H9 (cell line): ENCODE results near the gene TFAP2D. TPM values are rescaled to one million over a fixed set of nuclear protein-coding genes. Genes with fewer than 3 reads are reported as not detected.

Experiments
- DNase-seq: peaks from one replicate; pipeline ENCODE4 v3.0.0-alpha.2; 2017
- H2AFZ ChIP-seq: one replicate; pipeline ENCODE4 v1.6.1; 2013; ENCODE audit warnings: mild to moderate bottlenecking, low read length, control low read depth, moderate library complexity
- H2AK5ac ChIP-seq: 2 replicates; pipeline ENCODE4 v1.6.1; 2013; ENCODE audit warnings: low read length, control low read depth, mixed read lengths; ENCODE audit not compliant: insufficient read length
- H2BK120ac ChIP-seq: one replicate; pipeline ENCODE4 v1.6.1; 2013; ENCODE audit warnings: low read depth, mild to moderate bottlenecking, low read length, control low read depth, inconsistent platforms; ENCODE audit not compliant: poor library complexity, severe bottlenecking
- H2BK12ac ChIP-seq: 2 replicates; pipeline ENCODE4 v1.6.1; 2013; ENCODE audit warnings: low read length, control low read depth, mixed read lengths, low read depth; ENCODE audit not compliant: insufficient read length
- H2BK15ac ChIP-seq: 2 replicates; pipeline ENCODE4 v1.6.1; 2013; ENCODE audit warnings: low read depth, low read length, control low read depth
- H2BK20ac ChIP-seq: one replicate; pipeline ENCODE4 v1.6.1; 2013; ENCODE audit warnings: low read depth, mild to moderate bottlenecking, low read length, control low read depth, inconsistent platforms; ENCODE audit not compliant: poor library complexity, severe bottlenecking
- H2BK5ac ChIP-seq: 2 replicates; pipeline ENCODE4 v1.6.1; 2013; ENCODE audit warnings: low read length, control low read depth, mixed read lengths; ENCODE audit not compliant: insufficient read length
- H3K14ac ChIP-seq: 2 replicates; pipeline ENCODE4 v1.6.1; 2013; ENCODE audit warnings: low read length, control low read depth; ENCODE audit not compliant: insufficient read depth
- H3K18ac ChIP-seq: 2 replicates; pipeline ENCODE4 v1.6.1; 2013; ENCODE audit warnings: low read depth, mild to moderate bottlenecking, mixed read lengths, low read length, control low read depth; ENCODE audit not compliant: insufficient read length
- H3K23ac ChIP-seq: 2 replicates; pipeline ENCODE4 v1.6.1; 2013; ENCODE audit warnings: low read length, control low read depth, mixed read lengths, low read depth; ENCODE audit not compliant: insufficient read length
- H3K23me2 ChIP-seq: 2 replicates; pipeline ENCODE4 v1.6.1; 2013; ENCODE audit warnings: low read depth, mild to moderate bottlenecking, mixed read lengths, low read length, control low read depth; ENCODE audit not compliant: insufficient read length, poor library complexity, severe bottlenecking
- H3K27ac ChIP-seq: 2 replicates; pipeline ENCODE4 v1.5.1; 2013; ENCODE audit warnings: low read length, control low read depth, mixed read lengths, low read depth; ENCODE audit not compliant: insufficient read length
- H3K27me3 ChIP-seq: 2 replicates; pipeline ENCODE4 v1.6.1; 2013; ENCODE audit warnings: low read length, control low read depth, inconsistent platforms; ENCODE audit not compliant: insufficient read depth
- H3K4ac ChIP-seq: 2 replicates; pipeline ENCODE4 v1.6.1; 2013; ENCODE audit warnings: low read depth, mild to moderate bottlenecking, control low read depth, inconsistent platforms, low read length, moderate library complexity
- H3K4me1 ChIP-seq: 2 replicates; pipeline ENCODE4 v1.6.1; 2013; ENCODE audit warnings: low read length, control low read depth, inconsistent platforms; ENCODE audit not compliant: insufficient read depth
- H3K4me2 ChIP-seq: 2 replicates; pipeline ENCODE4 v1.6.1; 2013; ENCODE audit warnings: low read length, control low read depth, mixed read lengths; ENCODE audit not compliant: insufficient read length, insufficient read depth
- H3K56ac ChIP-seq: 2 replicates; pipeline ENCODE4 v1.6.1; 2013; ENCODE audit warnings: low read depth, mild to moderate bottlenecking, mixed read lengths, low read length, control low read depth; ENCODE audit not compliant: insufficient read length
- H3K79me1 ChIP-seq: 2 replicates; pipeline ENCODE4 v1.6.1; 2013; ENCODE audit warnings: low read depth, mild to moderate bottlenecking, moderate library complexity, low read length, control low read depth, inconsistent platforms; ENCODE audit not compliant: insufficient read depth, poor library complexity, severe bottlenecking
- H3K79me2 ChIP-seq: 2 replicates; pipeline ENCODE4 v1.6.1; 2013; ENCODE audit warnings: low read length, control low read depth, inconsistent platforms; ENCODE audit not compliant: insufficient read depth
- H3K9ac ChIP-seq: 2 replicates; pipeline ENCODE4 v1.6.1; 2013; ENCODE audit warnings: low read length, control low read depth, mixed read lengths; ENCODE audit not compliant: insufficient read length; ENCODE audit errors: extremely low read depth
- H3K9me3 ChIP-seq: one replicate; pipeline ENCODE4 v1.6.1; 2013; ENCODE audit warnings: low read depth, low read length, inconsistent platforms; ENCODE audit not compliant: control insufficient read depth
- H3T11ph ChIP-seq: one replicate; pipeline ENCODE4 v1.6.1; 2013; ENCODE audit warnings: mild to moderate bottlenecking, low read length, control low read depth, inconsistent platforms
- H4K20me1 ChIP-seq: one replicate; pipeline ENCODE4 v1.6.1; 2013; ENCODE audit not compliant: control insufficient read depth, insufficient read length, insufficient read depth
- H4K5ac ChIP-seq: 2 replicates; pipeline ENCODE4 v1.6.1; 2013; ENCODE audit warnings: low read depth, mild to moderate bottlenecking, mixed read lengths, low read length, control low read depth; ENCODE audit not compliant: insufficient read length
- H4K8ac ChIP-seq: replicated peaks from 2 replicates; pipeline ENCODE4 v1.6.1; 2013; ENCODE audit warnings: low read length, control low read depth, mixed read lengths, low read depth; ENCODE audit not compliant: insufficient read length
- H4K91ac ChIP-seq: 2 replicates; pipeline ENCODE4 v1.6.1; 2013; ENCODE audit warnings: low read depth, mild to moderate bottlenecking, moderate library complexity, mixed read lengths, low read length, control low read depth; ENCODE audit not compliant: insufficient read length
- H3K27ac Mint-ChIP-seq, 3 experiments: 2 replicates in 2 of 3; 3 replicates in 1 of 3; pipeline ENCODE4 v1.8.0; 2020 to 2021; ENCODE audit warnings: mixed read lengths in 3 of 3, mild to moderate bottlenecking in 1 of 3, moderate library complexity in 1 of 3
- H3K27me3 Mint-ChIP-seq: 2 replicates; pipeline ENCODE4 v1.8.0; 2021; ENCODE audit warnings: low read depth, mild to moderate bottlenecking, moderate library complexity, mixed read lengths
- H3K36me3 Mint-ChIP-seq, 3 experiments: 2 replicates in 2 of 3; 3 replicates in 1 of 3; pipeline ENCODE4 v1.8.0; 2020 to 2021; ENCODE audit warnings: low read depth in 3 of 3, mixed read lengths in 3 of 3; ENCODE audit not compliant: insufficient read depth in 1 of 3
- H3K4me1 Mint-ChIP-seq, 2 experiments: 2 replicates each; pipeline ENCODE4 v1.8.0; 2020; ENCODE audit warnings: mixed read lengths in 2 of 2
- H3K4me3 Mint-ChIP-seq, 2 experiments: 2 replicates in 1 of 2; 3 replicates in 1 of 2; pipeline ENCODE4 v1.8.0; 2020 to 2021; ENCODE audit warnings: mild to moderate bottlenecking in 2 of 2, mixed read lengths in 2 of 2, moderate library complexity in 1 of 2
- H3K9me3 Mint-ChIP-seq, 2 experiments: 2 replicates in 1 of 2; 3 replicates in 1 of 2; pipeline ENCODE4 v1.8.0; 2020; ENCODE audit warnings: mild to moderate bottlenecking in 2 of 2, mixed read lengths in 2 of 2, moderate library complexity in 1 of 2
- CTCF ChIP-seq: fragments of 200-600 bp; sonication (generic); conservative IDR thresholded peaks from 3 replicates; pipeline ENCODE4 v1.8.0; 2021; ENCODE audit warnings: antibody characterized with exemption, mild to moderate bottlenecking
- WGBS: extraction: QIAGEN DNeasy Blood & Tissue Kit; methylation state at CpG from one replicate; pipeline ENCODE4 v1.1.7; 2013; ENCODE audit warnings: missing lambda C conversion rate, low lambda C conversion rate, mixed read lengths; ENCODE audit not compliant: insufficient read length; ENCODE audit errors: extremely low coverage; 5-methylcytosine and 5-hydroxymethylcytosine counted together
- total RNA-seq: library from RNA; stranded (reverse); gene quantifications from 2 replicates; pipeline ENCODE4 v1.2.1, GENCODE V29; 2021

The TFAP2D gene
- total RNA-seq, 1 experiment from 2014 or later: not detected

GRCh38 chr6:50742161-50742560 is 28.8 kb downstream of the TFAP2D start:
- no peak overlapping the region for H2BK12ac ChIP-seq
- H3K4me3 Mint-ChIP-seq: no peak overlapping the region
- H3K9ac ChIP-seq: no peak overlapping the region
- H3K4me1 Mint-ChIP-seq: peaks cover 4 to 6% of the 10 kb centered on the region in 2 experiments; a peak in 2 of 4 replicates
- H2BK5ac ChIP-seq: no peak overlapping the region
- H3K79me2 ChIP-seq: no peaks in the 10 kb centered on the region
- no peak overlapping the region for H2BK120ac ChIP-seq
- H2BK20ac ChIP-seq: no peak overlapping the region
- DNase-seq: no peak
- H3K27ac ChIP-seq: no peak overlapping the region
- H3K4ac ChIP-seq: no peak overlapping the region
- H3T11ph ChIP-seq: no peak overlapping the region
- H4K8ac ChIP-seq: no peak overlapping the region
- no peak overlapping the region for H3K23ac ChIP-seq
- peaks cover 6% of the 10 kb centered on the region for H3K27me3 Mint-ChIP-seq
- no peak overlapping the region for H3K27ac Mint-ChIP-seq
- H3K4me2 ChIP-seq: no peak overlapping the region
- no peaks in the 10 kb centered on the region for H3K27me3 ChIP-seq
- no peaks in the 10 kb centered on the region for H3K23me2 ChIP-seq
- H3K14ac ChIP-seq: no peak overlapping the region
- H2AFZ ChIP-seq: no peak overlapping the region
- no peak overlapping the region for H3K56ac ChIP-seq
- no peak for TF ChIP-seq CTCF
- no peak overlapping the region for H4K5ac ChIP-seq
- H4K91ac ChIP-seq: no peak overlapping the region
- no peak overlapping the region for H2BK15ac ChIP-seq
- no peak overlapping the region for H3K18ac ChIP-seq
- no peak overlapping the region for H2AK5ac ChIP-seq
- no peaks in the 10 kb centered on the region for H3K79me1 ChIP-seq
- WGBS: no CpG with 5 or more reads among the region's 3 CpGs
- no peaks in the 10 kb centered on the region for H4K20me1 ChIP-seq
- H3K4me1 ChIP-seq: no peaks in the 10 kb centered on the region
- no peaks in the 10 kb centered on the region; a peak in 1 of 5 replicates for H3K9me3 Mint-ChIP-seq
- H3K9me3 ChIP-seq: no peaks in the 10 kb centered on the region
- H3K36me3 Mint-ChIP-seq: no peaks in the 10 kb centered on the region
